DOHH2 (cell line): ENCODE measurements around the gene CHPT1.

Experiments
- EZH2phosphoT487 ChIP-seq: fragments of 200-600 bp; sonication (generic); IDR thresholded peaks from 2 replicates; pipeline ENCODE4 v1.6.1; 2017; ENCODE audit warnings: borderline replicate concordance, mild to moderate bottlenecking, antibody characterized with exemption, low read length, moderate library complexity, mixed read lengths
- TF ChIP-seq, protein P1 (sequence below): fragments of 200-600 bp; sonication (generic); IDR thresholded peaks from one replicate; pipeline ENCODE4 v1.5.1; 2014; ENCODE audit warnings: antibody characterized with exemption, mild to moderate bottlenecking, low read depth, low read length; ENCODE audit not compliant: poor library complexity, severe bottlenecking

DNA sequence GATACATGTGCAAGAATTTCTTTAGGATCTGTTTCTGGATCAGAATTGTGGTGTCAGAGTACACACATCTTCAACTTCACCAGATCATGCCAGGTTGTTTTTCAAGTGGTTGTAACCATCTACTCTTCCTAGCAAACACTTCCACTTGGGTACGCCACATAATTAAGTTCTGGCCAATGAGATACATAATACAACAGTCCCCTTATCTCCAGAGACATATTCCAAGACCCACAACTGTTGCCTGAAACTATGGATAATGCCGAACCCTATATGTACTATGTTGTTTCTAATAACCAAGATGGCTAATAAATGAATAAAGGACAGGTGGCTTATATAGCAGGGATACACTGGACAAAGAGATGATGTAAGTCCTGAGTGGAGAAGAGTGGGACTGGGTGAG is 2.5 kb upstream of the CHPT1 start:
- TF ChIP-seq, protein P1, sequence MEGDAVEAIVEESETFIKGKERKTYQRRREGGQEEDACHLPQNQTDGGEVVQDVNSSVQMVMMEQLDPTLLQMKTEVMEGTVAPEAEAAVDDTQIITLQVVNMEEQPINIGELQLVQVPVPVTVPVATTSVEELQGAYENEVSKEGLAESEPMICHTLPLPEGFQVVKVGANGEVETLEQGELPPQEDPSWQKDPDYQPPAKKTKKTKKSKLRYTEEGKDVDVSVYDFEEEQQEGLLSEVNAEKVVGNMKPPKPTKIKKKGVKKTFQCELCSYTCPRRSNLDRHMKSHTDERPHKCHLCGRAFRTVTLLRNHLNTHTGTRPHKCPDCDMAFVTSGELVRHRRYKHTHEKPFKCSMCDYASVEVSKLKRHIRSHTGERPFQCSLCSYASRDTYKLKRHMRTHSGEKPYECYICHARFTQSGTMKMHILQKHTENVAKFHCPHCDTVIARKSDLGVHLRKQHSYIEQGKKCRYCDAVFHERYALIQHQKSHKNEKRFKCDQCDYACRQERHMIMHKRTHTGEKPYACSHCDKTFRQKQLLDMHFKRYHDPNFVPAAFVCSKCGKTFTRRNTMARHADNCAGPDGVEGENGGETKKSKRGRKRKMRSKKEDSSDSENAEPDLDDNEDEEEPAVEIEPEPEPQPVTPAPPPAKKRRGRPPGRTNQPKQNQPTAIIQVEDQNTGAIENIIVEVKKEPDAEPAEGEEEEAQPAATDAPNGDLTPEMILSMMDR, result no peak
- no peak for TF ChIP-seq EZH2phosphoT487
